ENCODE data around the gene SPIB.

SPIB gene

DNA sequence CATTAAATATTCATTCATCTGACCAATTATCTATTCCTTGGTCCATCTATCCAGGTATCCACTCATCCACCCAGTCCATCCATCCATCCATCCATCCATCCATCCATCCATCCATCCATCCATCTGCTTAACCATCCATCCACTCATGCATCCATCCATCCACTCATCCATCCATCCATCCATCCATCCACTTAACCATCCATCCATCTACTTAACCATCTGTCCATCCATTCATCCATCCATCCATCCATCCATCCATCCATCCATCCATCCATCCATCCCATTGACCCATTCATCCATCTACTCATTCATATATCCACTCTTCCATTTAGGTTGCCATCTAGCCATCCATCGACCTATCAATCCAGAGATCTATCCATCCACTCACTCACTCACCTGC, 25.3 kb downstream of the SPIB start:
- H3K4me3 ChIP-seq (ENCODE audit: low read length), result no peak overlapping the region
- no peaks in the 10 kb centered on the region for H3K4me1 ChIP-seq (ENCODE audit: control insufficient read depth, insufficient read depth, low read length)
- H3K9ac ChIP-seq (ENCODE audit: low read length), result no peak overlapping the region
- no peaks in the 10 kb centered on the region for H3K36me3 ChIP-seq (ENCODE audit: control insufficient read depth, insufficient read depth, low read length)
- no peaks in the 10 kb centered on the region for H3K27me3 ChIP-seq (ENCODE audit: control insufficient read depth, insufficient read depth, low read length)
- no peak overlapping the region for H3K27ac ChIP-seq (ENCODE audit: low read depth, low read length)

DNA sequence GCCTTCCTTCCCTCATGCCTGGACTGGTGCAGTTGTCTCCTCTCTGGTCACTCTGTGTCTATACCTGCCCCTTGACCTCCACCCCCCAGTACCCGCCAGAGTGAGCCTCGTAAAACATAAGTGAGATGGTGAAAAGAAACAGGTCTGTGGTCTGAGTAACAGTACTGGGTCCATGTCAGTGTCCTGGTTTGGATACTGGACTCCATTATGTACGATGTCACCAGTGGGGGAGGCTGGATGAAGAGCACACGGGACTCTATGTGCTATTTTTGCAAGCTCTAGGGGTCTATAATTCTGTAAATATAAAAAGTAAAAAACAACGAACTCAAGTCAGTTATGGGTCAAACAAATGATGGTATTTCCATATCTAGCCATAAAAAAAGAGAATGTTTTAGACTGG, 28.3 kb downstream of the SPIB start:
- Histone ChIP-seq H3K27ac (ENCODE audit: low read depth, low read length) (no peak overlapping the region), H3K9ac (ENCODE audit: low read length) (no peak overlapping the region), H3K4me1 (ENCODE audit: control insufficient read depth, insufficient read depth, low read length) (no peaks in the 10 kb centered on the region), H3K27me3 (ENCODE audit: control insufficient read depth, insufficient read depth, low read length) (no peaks in the 10 kb centered on the region), H3K36me3 (ENCODE audit: control insufficient read depth, insufficient read depth, low read length) (no peaks in the 10 kb centered on the region), H3K4me3 (ENCODE audit: low read length) (no peak overlapping the region)

DNA sequence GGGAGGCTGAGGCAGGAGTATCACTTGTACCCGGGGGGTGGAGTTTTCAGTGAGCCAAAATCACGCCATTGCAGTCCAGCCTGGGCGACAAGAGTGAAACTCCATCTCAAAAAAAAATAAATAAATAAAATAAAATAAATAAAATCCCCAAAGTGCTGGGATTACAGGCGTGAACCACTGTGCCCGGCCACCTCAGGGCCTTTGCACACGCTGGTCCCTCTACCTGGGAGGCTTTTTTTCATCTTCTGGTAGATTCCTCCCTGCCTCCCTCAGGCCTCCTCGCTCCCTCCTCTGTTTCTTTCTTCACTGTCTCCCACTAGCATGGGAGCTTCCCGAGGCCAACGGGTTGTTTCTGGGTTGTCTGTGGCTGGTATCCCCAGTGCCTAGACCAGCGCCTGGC, 29.0 kb downstream of the SPIB start:
- Histone ChIP-seq H3K4me3 (ENCODE audit: low read length) (no peak overlapping the region), H3K4me1 (ENCODE audit: control insufficient read depth, insufficient read depth, low read length) (no peaks in the 10 kb centered on the region), H3K36me3 (ENCODE audit: control insufficient read depth, insufficient read depth, low read length) (no peaks in the 10 kb centered on the region), H3K9ac (ENCODE audit: low read length) (no peak overlapping the region), H3K27ac (ENCODE audit: low read depth, low read length) (no peak overlapping the region), H3K27me3 (ENCODE audit: control insufficient read depth, insufficient read depth, low read length) (no peaks in the 10 kb centered on the region)

DNA sequence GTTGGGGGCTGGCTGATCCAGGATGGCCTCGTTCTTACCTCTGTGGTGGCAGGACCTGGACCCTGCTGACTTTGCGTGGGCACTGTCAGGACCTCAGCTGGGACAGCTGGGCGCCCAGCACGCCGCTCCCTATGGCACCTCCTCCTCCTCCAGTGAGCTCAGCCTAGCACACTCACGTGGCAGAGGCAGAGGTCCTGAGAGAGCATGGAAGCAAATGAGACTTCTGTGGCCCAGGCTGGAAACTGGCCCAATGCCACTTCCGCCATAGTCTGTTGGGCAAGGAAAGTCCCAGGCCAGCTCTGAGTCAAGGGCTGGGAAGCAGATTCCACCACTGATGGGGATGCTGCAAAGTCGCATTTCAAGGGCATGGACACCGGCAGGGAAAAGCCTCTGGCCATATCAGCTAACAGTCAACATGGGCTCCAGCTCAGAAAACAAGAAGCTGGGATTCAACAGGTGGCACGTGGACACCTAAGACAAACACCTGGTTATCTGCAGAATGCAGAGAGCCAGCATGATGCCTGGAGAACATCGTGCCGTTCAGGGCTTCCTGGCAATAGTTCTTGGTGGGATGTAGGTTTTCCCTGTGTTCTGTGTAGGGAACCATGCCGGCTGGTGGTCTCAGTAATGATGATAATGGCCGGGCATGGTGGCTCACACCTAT, 30.6 kb downstream of the SPIB start:
- no peak overlapping the region for H3K4me3 ChIP-seq (ENCODE audit: low read length)
- H3K9ac ChIP-seq (ENCODE audit: low read length), result no peak overlapping the region
- no peaks in the 10 kb centered on the region for H3K27me3 ChIP-seq (ENCODE audit: control insufficient read depth, insufficient read depth, low read length)
- no peak overlapping the region for H3K27ac ChIP-seq (ENCODE audit: low read depth, low read length)
- H3K4me1 ChIP-seq (ENCODE audit: control insufficient read depth, insufficient read depth, low read length), result no peaks in the 10 kb centered on the region
- H3K36me3 ChIP-seq (ENCODE audit: control insufficient read depth, insufficient read depth, low read length), result no peaks in the 10 kb centered on the region

DNA sequence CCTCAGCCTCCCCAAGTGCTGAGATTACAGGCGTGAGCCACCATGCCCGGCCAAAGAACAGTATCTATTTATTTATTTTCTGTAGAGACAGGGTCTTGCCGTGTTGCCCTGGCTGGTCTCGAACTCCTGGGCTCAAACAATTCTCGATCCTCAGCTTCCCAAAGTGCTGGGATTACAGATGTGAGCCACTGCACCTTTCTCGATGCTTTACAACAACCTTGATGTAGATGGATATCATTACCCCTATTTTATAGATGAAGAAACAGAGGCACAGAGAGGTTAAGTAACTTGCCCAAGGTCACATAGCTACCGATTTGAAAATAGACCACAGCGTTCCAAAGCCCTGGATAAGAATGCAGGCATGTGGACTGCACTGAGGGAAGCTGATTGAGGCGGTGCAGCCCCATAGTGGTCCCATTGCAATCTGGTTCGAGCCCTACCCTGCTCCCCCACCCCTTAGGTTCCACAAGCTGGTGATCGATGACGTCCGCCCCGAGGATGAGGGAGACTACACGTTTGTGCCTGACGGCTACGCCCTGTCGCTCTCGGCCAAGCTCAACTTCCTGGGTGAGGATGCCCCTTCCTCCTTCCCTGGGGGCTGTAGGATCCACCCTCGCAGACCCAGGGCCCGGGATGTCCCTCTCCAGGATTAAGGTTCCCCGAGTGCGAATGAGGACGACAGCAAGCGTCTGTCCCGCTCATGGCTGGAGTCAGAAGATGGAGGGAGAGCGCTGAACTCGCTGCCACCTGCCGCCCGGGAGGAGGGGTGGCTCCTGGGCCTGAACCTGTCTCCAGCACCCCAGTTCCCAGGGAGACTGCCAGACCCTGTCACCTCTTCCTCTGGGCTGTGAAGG, 31.9 kb downstream of the SPIB start:
- Histone ChIP-seq H3K9ac (ENCODE audit: low read length) (no peak overlapping the region), H3K4me3 (ENCODE audit: low read length) (no peak overlapping the region), H3K4me1 (ENCODE audit: control insufficient read depth, insufficient read depth, low read length) (no peaks in the 10 kb centered on the region), H3K27ac (ENCODE audit: low read depth, low read length) (no peak overlapping the region), H3K27me3 (ENCODE audit: control insufficient read depth, insufficient read depth, low read length) (no peaks in the 10 kb centered on the region), H3K36me3 (ENCODE audit: control insufficient read depth, insufficient read depth, low read length) (no peaks in the 10 kb centered on the region)

DNA sequence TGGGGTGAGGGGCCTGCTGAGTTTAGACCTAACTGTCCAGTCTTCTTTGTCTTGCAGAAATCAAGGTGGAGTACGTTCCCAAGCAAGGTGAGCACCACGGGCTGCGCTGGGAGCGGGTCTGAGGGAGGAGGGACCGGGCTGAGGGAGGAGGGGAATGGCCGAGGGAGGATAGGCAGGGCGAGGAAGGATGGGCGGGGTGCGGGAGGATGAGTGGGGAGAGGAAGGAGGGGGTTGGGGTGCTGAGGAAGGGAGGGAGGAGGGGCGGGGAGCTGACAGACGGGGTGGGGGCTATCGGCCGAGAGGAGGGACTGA, 32.4 kb downstream of the SPIB start:
- no peak overlapping the region for H3K27ac ChIP-seq (ENCODE audit: low read depth, low read length)
- no peaks in the 10 kb centered on the region for H3K27me3 ChIP-seq (ENCODE audit: control insufficient read depth, insufficient read depth, low read length)
- no peak overlapping the region for H3K9ac ChIP-seq (ENCODE audit: low read length)
- H3K4me1 ChIP-seq (ENCODE audit: control insufficient read depth, insufficient read depth, low read length), result no peaks in the 10 kb centered on the region
- no peak overlapping the region for H3K4me3 ChIP-seq (ENCODE audit: low read length)
- H3K36me3 ChIP-seq (ENCODE audit: control insufficient read depth, insufficient read depth, low read length), result no peaks in the 10 kb centered on the region

DNA sequence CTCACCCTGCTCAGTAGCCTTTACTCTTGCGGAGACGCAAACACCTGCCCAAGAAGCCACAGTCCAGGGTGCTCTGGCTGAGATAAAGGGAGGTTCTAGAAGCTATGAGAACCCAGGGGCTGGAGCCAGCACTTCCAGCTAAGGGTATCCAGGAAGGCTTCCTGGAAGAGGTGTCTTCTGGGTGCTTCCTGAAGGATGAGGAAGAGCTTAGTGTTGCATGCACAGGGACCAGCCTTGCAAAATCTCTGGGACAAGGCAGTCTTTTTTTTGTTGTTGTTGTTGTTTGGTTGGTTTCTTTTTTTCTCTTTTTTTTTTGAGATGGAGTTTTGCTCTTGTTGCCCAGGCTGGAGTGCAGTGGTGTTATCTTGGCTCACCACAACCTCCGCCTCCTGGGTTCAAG, 34.5 kb downstream of the SPIB start:
- no peak overlapping the region for H3K27ac ChIP-seq (ENCODE audit: low read depth, low read length)
- peaks cover 3% of the 10 kb centered on the region for H3K27me3 ChIP-seq (ENCODE audit: control insufficient read depth, insufficient read depth, low read length)
- no peaks in the 10 kb centered on the region for H3K4me1 ChIP-seq (ENCODE audit: control insufficient read depth, insufficient read depth, low read length)
- no peak overlapping the region for H3K9ac ChIP-seq (ENCODE audit: low read length)
- no peak overlapping the region for H3K4me3 ChIP-seq (ENCODE audit: low read length)
- H3K36me3 ChIP-seq (ENCODE audit: control insufficient read depth, insufficient read depth, low read length), result no peaks in the 10 kb centered on the region

DNA sequence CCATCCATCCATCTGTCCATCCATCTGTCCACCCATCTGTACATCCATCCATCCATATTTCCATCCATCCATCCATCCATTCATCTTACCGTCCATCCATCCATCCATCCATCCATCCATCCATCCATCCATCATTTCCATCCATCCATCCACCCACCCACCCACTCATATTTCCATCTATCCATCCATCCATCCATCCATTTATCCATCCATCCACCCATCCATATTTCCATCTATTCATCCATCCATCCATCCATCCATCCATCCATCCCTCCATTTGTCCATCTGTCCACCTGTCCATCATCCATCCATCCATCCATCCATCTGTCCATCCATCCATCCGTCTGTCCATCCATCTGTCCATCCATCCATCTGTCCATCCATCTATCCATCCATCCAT, 37.3 kb downstream of the SPIB start:
- no peak overlapping the region for H3K4me3 ChIP-seq (ENCODE audit: low read length)
- peaks cover 12% of the 10 kb centered on the region for H3K27me3 ChIP-seq (ENCODE audit: control insufficient read depth, insufficient read depth, low read length)
- no peaks in the 10 kb centered on the region for H3K36me3 ChIP-seq (ENCODE audit: control insufficient read depth, insufficient read depth, low read length)
- no peaks in the 10 kb centered on the region for H3K4me1 ChIP-seq (ENCODE audit: control insufficient read depth, insufficient read depth, low read length)
- no peak overlapping the region for H3K27ac ChIP-seq (ENCODE audit: low read depth, low read length)
- no peak overlapping the region for H3K9ac ChIP-seq (ENCODE audit: low read length)

DNA sequence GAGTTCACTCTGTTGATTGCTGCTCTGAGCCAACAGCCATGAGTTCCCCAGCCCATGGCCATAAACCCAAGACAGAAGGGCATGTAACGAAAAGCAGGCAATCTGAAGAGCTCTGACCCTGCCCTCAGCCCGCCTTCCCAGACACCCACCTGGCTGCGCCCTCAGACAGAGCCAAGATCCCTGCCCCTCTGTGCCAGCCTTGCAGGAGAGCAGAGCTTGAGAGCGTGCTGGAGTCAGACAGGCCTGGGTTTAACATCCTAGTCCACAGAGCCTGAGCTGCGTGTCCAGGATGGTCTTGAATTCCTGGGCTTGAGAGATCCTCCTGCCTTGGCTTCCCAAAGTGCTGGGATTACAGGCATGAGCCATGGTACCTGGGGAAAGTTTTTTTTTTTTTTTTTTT, 38.6 kb downstream of the SPIB start:
- Histone ChIP-seq H3K27me3 (ENCODE audit: control insufficient read depth, insufficient read depth, low read length) (peaks cover 15% of the 10 kb centered on the region), H3K4me1 (ENCODE audit: control insufficient read depth, insufficient read depth, low read length) (no peaks in the 10 kb centered on the region), H3K27ac (ENCODE audit: low read depth, low read length) (no peak overlapping the region), H3K4me3 (ENCODE audit: low read length) (no peak overlapping the region), H3K9ac (ENCODE audit: low read length) (no peak overlapping the region), H3K36me3 (ENCODE audit: control insufficient read depth, insufficient read depth, low read length) (no peaks in the 10 kb centered on the region)

DNA sequence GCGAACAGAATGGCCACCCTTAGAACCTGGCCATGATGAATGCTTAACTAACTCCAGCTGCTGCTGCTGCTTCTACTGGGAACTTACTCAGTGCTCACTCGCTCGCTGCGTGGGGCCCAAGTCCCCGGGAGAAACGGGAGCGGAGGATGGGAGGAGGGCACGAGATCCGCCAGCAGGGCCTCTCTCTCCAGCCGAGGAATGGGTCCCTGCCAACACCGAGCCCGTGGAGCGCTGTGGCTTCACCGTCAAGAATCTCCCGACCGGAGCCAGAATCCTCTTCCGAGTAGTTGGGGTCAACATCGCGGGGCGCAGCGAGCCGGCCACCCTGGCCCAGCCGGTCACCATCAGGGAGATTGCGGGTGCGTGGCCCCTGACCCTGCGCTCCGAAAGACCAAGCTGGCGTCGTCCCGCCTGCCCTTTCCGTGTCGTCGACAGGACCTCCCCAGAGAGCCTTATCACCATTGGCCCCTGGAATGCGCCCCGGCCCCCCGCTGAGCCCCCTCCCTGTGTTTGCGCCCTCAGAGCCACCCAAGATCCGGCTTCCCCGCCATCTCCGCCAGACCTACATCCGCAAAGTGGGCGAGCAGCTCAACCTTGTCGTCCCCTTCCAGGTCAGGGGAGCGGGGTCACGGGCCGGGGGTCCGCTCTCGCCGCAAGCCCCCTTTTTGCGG, 39.8 kb downstream of the SPIB start:
- Histone ChIP-seq H3K36me3 (ENCODE audit: control insufficient read depth, insufficient read depth, low read length) (no peaks in the 10 kb centered on the region), H3K4me3 (ENCODE audit: low read length) (no peak overlapping the region), H3K27me3 (ENCODE audit: control insufficient read depth, insufficient read depth, low read length) (peaks cover 15% of the 10 kb centered on the region)

DNA sequence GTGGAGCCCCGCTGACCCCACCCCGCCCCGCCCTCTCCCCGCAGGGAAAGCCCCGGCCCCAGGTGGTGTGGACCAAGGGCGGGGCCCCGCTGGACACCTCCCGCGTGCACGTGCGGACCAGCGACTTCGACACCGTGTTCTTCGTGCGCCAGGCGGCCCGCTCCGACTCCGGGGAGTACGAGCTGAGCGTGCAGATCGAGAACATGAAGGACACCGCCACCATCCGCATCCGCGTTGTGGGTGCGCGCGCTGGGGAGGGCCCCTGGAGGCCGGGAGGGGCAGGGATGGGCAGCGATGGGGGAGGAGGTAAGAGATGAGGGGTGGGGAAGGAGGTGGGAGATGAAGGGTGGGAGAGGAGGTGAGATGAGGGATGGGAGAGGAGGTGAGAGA, 40.3 kb downstream of the SPIB start:
- H3K36me3 ChIP-seq (ENCODE audit: control insufficient read depth, insufficient read depth, low read length), result no peaks in the 10 kb centered on the region
- H3K4me1 ChIP-seq (ENCODE audit: control insufficient read depth, insufficient read depth, low read length), result no peaks in the 10 kb centered on the region
- no peak overlapping the region for H3K27ac ChIP-seq (ENCODE audit: low read depth, low read length)
- H3K4me3 ChIP-seq (ENCODE audit: low read length), result no peak overlapping the region
- H3K9ac ChIP-seq (ENCODE audit: low read length), result no peak overlapping the region
- peaks cover 15% of the 10 kb centered on the region for H3K27me3 ChIP-seq (ENCODE audit: control insufficient read depth, insufficient read depth, low read length)

More for the DNA sequence above, 39.8 kb downstream of the SPIB start:
- Histone ChIP-seq H3K4me1 (ENCODE audit: control insufficient read depth, insufficient read depth, low read length) (no peaks in the 10 kb centered on the region), H3K27ac (ENCODE audit: low read depth, low read length) (no peak overlapping the region), H3K9ac (ENCODE audit: low read length) (no peak overlapping the region)

DNA sequence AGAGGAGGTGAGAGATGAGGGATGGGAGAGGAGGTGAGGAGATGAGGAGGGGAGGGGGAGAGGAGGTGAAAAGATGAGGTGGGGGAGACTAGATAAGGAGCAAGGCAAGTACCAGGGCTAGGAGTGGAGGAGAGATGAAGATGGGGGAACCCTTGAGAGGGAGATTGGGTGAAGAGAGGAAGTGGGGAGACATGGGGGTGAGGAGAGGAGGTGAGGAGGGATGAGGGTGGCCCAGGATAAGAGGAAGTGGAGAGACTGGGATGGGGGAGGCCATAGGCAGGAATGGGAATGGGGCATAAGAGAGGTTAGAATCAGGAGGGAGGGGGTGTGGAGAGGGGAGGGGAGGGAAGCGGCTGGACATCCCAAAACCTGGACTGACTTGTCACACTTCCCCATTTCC, 40.9 kb downstream of the SPIB start:
- Histone ChIP-seq H3K27me3 (ENCODE audit: control insufficient read depth, insufficient read depth, low read length) (peaks cover 17% of the 10 kb centered on the region), H3K4me3 (ENCODE audit: low read length) (no peak overlapping the region), H3K9ac (ENCODE audit: low read length) (no peak overlapping the region), H3K36me3 (ENCODE audit: control insufficient read depth, insufficient read depth, low read length) (no peaks in the 10 kb centered on the region), H3K27ac (ENCODE audit: low read depth, low read length) (no peak overlapping the region), H3K4me1 (ENCODE audit: control insufficient read depth, insufficient read depth, low read length) (no peaks in the 10 kb centered on the region)

Measured in rectal smooth muscle tissue (tissue), 1 donor.